K562 (cell line): ENCODE measurements around the gene OR7C1. TPM values are rescaled to one million over a fixed set of nuclear protein-coding genes. Genes with fewer than 3 reads are reported as not detected.

Experiments
- CTCFL ChIP-seq: IDR thresholded peaks from 2 replicates; pipeline ENCODE4 v1.6.1; 2011; ENCODE audit warnings: borderline replicate concordance, low read depth, mild to moderate bottlenecking, moderate library complexity, low read length; ENCODE audit not compliant: insufficient read depth, poor library complexity, severe bottlenecking
- HINFP ChIP-seq: fragments of 450-650 bp; conservative IDR thresholded peaks from 2 replicates; pipeline ENCODE4 v1.6.1; 2016; ENCODE audit warnings: missing genetic modification characterization, low read depth, mild to moderate bottlenecking, control low read depth, missing compliant biosample characterization
- IFI16 ChIP-seq: fragments of 250-450 bp; sonication (Bioruptor Pico); IDR thresholded peaks from 2 replicates; pipeline ENCODE4 v2.1.2; 2022; ENCODE audit warnings: mild to moderate bottlenecking, inconsistent platforms
- PYGO2 ChIP-seq: fragments of 450-650 bp; IDR thresholded peaks from 2 replicates; pipeline ENCODE4 v1.6.1; 2016; ENCODE audit warnings: mild to moderate bottlenecking, missing genetic modification characterization, moderate library complexity, missing compliant biosample characterization
- RBM22 ChIP-seq: fragments of 200-400 bp; formaldehyde crosslinking; IDR thresholded peaks from 2 replicates; pipeline ENCODE4 v1.6.1; 2018; ENCODE audit warnings: low read length, low read depth; ENCODE audit not compliant: poor library complexity, severe bottlenecking
- ZNF263 ChIP-seq: sonication (generic); formaldehyde crosslinking; IDR thresholded peaks from 2 replicates; pipeline ENCODE4 v1.8.0; 2022; ENCODE audit warnings: mild to moderate bottlenecking, missing genetic modification reagents, borderline replicate concordance
- ZNF592 ChIP-seq: fragments of 450-650 bp; IDR thresholded peaks from 2 replicates; pipeline ENCODE4 v1.6.1; 2017; ENCODE audit warnings: antibody characterized with exemption, mild to moderate bottlenecking
- polyA plus RNA-seq, 8 experiments: library from polyadenylated mRNA; depleted of rRNA in 4 of 8; stranded (reverse) in 5 of 8; unstranded in 3 of 8; fragments of >200 nt; fragmentation: Nextera tagmentation in 2 of 8; fragmentation: Illumina TruSeq in 1 of 8; extraction: Ambion mirVana in 2 of 8; extraction: Trizol in 1 of 8; gene quantifications; 2 replicates each; pipeline versions ENCODE4 v1.2.1 to v1.2.3, GENCODE V29; 2011 to 2014; ENCODE audit warnings: inconsistent platforms in 1 of 8, missing spikeins in 1 of 8
- total RNA-seq, 7 experiments: library from RNA; depleted of rRNA in 6 of 7; stranded (reverse); fragments of >200 nt in 6 of 7; fragmentation: Illumina TruSeq in 2 of 7; extraction: Trizol in 2 of 7; gene quantifications; 2 replicates each; pipeline versions ENCODE4 v1.2.1 to v1.2.3, GENCODE V29; 2011 to 2021; ENCODE audit warnings: low replicate concordance in 1 of 7

The OR7C1 gene
- total and polyA plus RNA-seq, 9 of the 15 experiments (the other 6 are each of a cell fraction or from before 2014, with no cell fraction given): 0.01 to 0.18 (median 0.10) TPM; not detected in 1

- TF ChIP-seq HINFP (tag): 0 out of 2 replicates have a peak, but pooled peaks have one; percentile 21
- no peak for TF ChIP-seq CTCFL
- peak; percentile 66 for TF ChIP-seq ZNF592
- TF ChIP-seq RBM22: no peak
- no peak for TF ChIP-seq ZNF263
- TF ChIP-seq PYGO2 (tag): peak; percentile 60; the same call in 1 of the 2 replicates
- TF ChIP-seq IFI16 (CRISPR knock-in tag): no peak
These were observed 39.0 kb downstream of the OR7C1 start (continued) for GRCh38 chr19:14796021-14796420.
